ENCODE measurements around the gene RTP5.

The RTP5 gene

DNA sequence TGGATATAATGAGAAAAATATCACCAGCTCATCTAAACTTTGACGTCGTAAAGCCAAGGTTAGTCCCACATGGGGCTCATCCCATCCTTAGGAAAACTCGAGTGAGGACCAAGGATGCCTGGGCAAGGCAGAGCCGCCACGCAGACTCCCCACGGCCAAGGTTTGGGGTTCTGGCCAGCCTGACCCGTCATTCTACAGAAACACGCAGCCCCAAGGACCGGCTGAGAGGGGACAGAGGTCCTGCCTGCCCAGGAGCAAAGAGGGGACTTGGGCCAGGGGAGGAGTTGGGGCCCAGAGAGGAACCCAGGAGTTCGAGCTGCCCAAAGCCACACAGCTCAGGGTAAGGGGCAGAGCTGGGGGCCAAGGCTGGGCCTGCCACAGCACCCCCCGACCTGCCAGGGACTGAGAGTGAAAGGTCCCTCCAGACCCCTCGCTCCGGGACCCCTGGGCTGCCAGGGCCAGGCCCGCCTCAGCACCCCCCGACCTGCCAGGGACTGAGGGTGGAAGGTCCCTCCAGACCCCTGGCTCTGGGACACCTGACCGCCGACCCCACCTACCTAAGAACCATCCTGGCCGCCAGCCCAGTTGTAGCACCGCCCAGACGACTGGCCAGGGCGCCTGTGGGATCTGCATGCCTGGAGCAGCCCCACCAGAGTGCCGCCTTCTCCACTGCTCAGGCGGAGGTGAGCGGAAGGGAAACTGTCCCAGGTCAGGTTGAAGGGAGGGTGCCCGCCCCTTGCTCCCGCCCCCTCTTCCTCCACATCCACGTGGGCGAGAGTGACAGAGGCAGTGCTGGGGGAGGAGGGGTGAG, 11.1 kb upstream of the RTP5 start, which contains the start of gene PDCD1:
TSS of gene PDCD1 (minus strand) at position 689 of the 811 bp plus-strand sequence. CDS start at position 633, 56 bp downstream.
- DNase-seq = no peak

DNA sequence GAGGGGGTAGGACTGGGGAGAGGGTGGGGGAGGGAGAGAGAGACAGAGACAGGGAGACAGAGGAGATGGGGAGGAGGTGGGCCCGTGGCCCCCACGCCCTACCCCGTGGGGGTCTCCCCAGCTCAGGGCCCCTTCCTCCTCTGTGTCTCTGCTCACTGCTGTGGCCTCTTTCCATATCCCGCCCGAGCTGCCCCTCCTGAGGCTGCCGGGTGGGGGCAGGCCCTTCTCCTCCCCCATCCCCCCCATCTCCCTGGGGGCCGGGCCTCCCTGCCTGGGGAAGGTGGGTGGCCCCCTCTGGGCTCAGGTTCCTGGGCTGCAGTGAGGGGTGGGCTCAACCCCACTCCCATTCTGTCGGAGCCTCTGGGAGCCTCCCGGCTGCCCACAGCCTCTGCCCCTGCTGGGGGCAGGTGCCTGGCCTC, 10.5 kb upstream of the RTP5 start:
- DNase-seq = no peak

DNA sequence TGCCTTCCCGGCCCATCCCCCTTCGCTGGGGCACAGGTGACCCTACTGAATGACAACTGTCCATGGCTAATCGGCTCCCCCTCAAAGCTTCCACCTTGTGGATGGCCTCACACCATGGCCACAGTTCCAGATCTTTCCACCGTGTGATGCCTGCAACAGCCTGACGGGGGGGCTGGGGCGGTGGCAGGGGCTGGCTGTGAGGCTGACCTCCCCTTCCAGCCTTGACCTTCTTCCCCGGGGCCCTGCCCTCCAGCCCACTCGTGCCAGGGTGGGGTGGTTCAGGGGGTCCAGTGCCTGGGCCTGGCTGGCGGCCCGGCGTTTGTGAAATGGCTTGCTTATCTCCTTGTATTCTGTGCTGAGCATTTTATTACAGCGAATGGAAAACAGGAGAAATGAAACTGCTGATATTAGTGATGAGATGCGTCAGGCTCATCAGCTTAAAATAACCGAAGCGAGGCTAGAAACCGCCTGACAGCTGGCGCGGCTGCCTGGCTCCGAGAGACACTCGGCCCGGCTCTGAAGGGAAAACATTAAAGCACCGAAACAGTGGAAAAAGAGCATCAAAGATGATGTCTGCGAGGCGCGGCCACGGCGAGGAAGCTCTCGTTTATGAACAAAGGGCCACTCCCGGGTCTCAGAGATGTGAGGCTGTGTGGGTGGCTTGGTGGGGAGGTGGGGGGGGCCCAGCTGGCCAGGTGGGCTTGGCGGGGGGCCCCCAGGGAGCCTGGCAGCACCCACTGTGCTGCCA, 9.9 kb upstream of the RTP5 start:
- no peak for DNase-seq

DNA sequence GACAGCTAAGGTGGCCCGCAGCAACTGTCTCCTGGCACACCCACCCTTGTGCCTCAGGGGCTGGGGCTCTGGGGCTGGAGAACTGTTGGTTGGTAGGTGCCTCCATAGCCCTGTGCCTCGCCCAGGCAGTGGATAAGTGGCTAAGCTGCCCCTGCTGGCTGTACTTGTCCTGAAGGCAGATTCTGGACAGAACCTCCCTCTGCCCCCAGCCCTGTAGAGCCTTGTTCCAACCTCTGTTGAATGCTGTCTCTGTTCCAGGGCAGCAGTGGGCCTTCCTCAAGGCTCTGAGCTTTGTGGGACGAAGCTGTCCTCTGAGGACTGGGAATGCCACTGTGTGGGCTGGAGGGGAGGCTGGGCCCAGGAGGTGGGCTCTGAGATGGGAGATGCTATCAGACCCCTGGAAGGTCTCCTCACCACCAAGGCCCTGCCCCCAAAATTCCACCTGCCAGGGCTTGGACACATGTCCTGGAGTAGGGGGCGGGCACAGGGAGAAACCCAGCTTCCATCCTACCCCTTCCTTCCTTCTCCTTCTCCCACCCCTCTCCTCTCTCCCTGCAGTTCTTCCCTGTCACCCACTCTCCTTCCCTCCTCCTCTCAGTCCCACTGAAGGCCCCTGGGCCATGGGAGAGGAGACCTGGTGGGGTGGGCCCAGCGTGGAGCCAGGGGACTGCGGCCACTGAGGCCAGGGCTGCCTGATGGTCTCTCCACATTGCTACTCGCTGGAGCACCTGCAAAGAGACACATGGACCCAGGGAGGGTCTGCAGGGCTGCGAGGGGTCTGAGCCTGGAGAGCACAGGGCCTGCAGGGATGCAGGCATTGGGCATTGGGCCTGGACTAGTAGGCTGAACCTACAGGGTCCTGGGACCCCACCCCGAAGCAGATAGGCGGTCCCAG, 9.1 kb upstream of the RTP5 start:
- no peak for DNase-seq

DNA sequence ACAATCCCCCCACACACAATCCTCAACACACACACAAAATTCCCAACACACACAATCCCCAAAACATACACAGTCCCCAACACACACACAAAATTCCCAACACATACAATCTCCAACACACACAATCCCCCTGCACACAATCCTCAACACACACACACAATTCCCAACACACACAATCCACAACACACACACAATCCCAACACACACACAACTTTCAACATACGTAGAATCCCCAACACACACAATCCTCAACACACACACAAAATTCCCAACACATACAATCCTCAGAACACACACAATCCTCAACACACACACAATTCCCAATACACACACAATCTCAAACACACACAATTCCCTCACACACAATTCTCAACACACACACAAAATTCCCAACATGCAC, 8.3 kb upstream of the RTP5 start:
- DNase-seq = no peak

DNA sequence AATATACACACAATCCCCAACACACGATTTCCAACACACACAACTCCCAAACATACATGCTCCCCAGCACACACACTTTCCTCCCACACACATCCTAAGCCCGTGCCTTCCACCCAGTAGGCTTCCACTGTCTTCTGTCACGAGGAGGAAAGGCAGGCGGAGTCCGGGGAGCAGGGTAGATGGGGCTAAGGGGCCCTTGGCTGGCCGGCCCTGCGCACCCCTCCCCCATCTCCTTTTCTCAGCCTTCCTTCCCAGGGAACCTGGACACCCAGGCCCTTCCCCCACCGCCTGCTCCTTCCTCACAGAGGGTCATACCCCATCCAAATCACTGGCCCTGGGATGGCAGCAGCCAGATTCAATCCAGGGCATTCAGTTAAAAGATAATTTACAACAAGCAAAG, 7.4 kb upstream of the RTP5 start:
- DNase-seq = no peak

DNA sequence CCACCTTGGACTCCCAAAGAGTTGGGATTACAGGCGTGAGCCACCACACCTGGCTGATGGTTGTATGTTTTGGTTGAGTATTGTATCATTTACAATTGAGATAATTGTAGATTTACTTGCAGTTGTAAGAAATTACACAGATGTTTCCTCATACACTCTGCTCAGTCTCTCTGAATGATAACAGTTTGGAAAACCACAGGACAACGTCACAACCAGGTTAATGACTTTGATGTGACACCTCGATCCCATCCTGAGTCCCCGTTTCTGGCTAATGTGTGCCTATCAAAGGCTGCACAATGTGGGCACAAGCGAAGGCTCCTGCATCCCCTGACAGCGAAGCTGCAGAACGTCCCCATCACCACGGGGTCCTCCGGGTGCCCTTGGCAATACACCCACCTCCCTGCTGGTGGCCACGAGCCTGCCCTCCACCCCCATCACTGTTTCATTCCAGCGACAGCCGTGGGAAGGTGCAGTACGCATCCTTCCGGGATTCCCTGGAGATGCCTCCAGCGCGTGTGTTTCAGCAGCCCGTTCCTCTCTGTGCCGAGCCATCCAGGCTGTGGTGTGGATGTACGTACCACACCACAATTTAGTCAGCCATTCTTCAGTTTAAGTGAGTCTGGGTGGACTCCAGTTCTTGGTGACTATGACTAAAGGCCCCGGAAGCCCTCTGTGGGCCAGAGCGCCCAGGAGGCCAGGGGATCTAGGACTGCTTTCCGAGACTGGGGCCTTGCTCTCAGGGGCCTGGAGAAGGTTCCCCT, 6.6 kb upstream of the RTP5 start:
- no peak for DNase-seq

DNA sequence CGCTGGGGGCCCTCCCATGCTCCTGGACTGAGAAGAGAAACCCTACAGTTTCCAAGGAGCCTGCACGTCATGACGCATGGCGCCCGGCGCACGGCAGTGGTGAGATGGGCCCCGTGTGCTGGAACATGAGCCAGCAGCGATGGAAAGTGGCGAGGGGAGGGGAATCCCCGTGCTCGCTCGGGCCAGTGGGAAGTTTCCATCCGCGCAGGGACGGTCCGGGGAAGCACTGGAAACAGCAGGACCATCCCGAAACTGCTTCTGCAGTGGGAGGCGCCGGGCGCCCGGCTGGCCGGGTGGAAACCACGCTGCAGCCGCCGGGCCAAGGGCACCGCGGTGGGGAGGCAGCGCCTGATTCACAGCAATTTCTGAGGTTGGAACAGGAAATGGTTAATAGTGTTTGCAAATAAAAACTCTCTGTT, 6.0 kb upstream of the RTP5 start:
- no peak for DNase-seq

DNA sequence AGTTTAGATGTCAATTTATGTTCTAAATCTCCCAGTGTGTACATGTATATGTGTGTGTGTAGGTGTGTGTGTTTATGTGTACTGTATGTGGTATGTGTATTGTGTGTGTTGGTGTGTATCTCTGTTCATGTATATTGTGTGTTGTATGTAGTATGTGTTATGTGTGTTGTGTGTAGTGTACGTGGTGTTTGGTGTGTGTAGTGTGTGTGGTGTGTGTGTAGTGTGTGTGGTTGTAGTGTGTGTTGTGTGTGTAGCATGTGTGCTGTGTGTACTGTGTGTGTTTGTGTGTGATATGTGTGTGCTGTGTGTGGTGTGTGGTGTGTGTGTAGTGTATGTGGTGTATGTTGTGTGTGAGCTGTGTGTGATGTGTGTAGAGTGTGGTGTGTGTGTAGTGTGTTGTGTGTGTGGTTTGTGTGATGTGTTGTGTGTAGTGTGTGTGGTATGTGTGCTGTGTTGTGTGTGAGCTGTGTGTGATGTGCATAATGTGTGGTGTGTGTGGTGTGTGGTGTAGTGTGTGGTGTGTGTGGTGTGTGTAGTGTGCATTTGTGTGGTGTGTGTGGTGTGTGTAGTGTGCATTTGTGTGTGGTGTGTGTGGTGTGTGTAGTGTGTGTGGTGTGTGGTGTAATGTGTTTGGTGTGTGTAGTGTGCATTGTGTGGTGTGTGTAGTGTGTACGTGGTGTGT, 5.2 kb upstream of the RTP5 start:
- no peak for DNase-seq

DNA sequence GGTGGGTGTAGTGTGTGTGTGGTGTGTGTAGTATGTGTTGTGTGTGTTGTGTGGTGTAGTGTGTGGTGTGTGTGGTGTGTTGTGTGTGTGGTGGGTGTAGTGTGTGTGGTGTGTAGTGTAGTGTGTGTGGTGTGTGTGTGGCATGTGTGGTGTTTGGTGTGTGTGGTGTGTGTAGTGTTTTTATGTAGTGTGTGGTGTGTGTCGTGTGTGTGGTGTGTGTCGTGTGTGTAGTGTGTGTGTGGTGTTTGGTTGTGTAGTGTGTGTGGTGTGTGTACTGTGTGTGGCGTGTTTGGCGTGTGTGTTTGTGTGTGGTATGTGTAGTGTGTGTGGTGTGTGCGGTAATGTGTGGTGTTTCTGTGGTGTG, 4.7 kb upstream of the RTP5 start:
- DNase-seq = no peak

DNA sequence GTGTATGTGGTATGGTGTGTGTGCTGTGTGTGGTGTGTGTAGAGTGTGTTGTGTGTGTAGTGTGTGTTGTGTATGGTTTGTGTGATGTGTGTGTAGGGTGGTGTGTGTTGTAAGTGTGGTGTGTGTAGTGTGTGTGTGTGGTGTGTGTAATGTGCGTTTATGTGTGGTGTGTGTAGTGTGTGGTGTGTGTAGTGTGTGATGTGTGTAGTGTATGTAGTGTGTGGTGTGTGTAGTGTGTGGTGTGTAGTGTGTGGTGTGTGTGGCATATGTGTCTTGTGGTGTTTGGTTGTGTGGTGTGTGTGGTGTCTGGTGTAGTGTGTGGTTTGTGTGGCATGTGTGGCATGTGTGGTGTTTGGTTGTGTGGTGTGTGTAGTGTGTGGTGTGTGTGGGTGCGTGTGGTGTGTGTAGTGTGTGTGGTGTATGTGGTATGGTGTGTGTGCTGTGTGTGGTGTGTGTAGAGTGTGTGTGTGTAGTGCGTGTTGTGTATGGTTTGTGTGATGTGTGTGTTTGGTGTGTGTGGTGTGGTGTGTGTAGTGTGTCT, 4.0 kb upstream of the RTP5 start:
- no peak for DNase-seq

DNA sequence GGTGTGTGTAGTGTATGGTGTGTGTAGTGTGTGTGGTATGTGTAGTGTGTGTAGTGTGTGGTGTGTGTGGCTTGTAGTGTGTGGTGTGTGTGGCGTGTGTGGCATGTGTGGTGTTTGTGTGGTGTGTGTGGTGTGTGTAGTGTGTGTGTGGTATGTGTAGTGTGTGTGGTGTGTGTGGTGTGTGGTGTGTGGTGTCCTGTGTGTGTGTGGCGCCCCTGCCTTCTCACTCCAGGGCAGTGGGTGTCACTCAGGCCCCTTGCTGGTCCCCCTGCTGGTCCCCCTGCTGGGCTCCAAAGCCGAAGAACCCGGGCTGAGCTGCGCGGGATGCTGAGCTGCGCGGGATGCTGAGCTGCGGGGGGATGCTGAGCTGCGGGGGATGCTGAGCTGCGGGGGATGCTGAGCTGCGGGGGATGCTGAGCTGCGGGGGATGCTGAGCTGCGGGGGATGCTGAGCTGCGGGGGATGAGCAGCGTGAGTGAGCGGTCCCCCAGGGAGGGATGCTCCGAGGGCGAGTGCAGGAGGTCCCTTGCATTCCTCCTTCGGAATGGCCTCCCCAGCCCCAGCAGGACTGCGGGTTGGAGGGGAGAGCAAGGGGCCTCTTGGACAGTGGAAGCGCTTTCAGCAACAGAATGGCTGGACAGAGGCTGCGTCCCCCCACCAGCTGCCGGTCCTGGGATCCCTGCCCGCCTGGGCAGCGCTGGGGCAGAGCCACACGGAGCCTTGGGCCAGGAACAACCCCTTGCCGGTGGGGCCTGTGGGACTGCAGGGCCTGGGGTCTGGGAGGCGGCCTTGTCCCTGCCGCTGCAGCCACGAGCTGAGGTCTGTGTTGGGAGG, 3.4 kb upstream of the RTP5 start:
- DNase-seq = no peak

DNA sequence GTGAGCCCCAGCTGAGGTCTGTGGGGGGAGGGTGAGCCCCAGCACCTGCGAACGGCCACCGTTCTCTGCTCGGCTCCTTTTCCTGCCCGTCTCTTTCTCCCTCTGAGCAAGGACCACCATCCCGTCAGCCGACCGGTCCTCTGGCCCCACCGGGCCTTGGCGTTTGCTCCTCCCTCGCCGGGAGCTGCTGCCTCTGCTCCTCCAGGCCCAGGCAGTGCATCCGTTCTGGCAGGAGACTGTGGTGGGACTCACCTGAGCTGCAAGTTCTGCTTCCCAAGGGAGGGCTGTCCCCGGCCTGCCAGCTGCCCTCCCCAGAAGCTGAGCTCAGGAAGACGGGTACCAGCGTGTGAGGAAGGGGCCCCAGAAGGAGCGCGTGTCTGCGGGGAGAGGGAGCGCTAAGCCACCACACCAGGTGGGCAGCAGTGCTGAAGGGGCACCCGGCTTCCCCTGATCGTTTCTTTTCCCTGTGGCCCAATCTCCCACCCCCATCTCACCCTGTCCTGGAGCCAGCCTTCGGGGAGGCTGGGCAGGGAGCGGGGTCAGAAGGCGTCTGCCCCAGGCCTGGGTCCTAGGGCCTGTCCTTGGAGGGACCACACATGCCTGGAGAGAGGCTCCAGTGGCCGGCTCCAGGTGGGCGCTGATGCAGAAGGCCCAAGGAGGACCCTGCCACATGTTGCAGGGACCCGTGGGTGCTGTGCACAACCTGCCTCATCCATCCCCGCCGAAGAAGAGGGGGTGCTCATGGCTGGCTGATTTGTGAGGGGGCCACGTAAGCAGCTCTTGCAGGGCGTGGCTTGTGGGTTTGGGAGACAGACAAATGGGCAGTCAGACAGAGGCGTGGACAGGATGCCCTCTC, 2.5 kb upstream of the RTP5 start:
- DNase-seq = no peak

DNA sequence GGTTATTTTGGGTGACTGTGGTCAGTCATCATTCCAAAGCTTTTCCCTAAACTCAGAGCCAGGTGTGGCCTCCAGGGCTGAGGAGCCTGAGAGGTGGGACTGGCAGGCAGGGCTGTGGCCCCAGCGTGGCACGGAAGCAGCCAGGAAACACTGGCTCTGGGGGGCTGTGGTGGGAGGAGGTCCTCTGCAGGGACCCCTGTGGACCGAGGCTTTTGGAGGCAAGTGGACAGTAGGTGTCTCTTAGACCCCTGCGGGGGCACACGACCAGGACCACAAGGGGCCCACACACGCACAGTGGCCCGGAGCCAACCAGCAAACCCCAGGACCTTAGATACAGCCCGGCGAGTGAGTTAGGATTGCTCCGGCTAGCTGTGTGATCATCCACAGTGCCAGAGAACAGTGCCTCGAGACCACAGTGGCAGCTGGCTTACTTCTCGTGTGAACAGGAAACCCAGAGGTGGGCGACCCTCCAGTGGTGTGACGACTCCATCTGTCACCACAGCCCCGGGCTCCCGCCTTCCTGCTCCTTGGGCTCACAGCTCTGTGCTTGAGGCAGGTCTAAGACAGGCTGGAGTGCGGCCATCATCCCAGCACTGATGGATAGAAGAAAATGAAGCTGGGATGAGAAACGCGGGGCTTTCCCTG, 1.6 kb upstream of the RTP5 start:
- no peak for DNase-seq

DNA sequence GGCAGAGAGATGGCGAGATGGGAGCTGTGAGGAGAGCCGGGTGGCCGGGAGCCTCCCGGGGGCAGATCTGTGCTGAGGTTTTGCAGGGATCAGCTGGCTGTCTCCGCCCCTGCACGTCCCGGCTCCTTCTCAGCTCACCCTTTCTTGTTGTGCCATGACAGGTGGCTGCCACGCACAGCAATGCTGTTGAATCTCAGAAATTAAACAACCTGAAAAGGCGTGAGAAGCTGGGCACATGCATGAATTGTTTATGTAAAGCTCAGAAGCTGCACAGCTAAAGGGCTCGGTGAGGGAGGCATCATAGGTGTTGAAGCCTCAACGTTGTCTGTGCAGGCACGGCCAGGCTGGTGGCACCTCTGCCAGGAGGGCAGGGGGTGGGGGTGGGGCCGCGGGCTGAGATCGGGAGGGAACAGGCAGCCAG, 858 bp upstream of the RTP5 start:
- DNase-seq = no peak

DNA sequence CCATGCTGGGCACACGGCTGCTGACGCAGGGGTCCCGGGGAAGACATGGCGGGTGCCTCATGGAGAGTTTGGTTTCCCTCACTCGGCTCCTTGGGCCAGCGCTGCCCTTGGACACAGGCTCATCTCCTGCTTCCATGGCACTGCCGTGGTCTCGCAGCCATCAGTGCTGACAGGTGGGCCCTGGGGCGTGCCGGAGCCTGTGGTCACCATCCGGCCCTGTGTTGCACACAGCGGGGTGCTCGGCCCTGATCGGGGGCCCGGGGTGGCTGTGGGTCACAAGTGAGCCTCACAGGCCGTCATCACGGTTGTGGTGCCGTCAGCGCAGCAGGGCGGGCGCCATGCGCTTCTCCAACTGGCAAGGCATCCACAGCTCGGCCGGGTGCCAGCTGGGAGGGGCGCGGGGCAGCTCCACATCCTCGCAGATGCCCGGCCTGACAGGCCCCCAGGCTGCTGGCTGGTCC, 582 bp downstream of the RTP5 start:
- no peak for DNase-seq

DNA sequence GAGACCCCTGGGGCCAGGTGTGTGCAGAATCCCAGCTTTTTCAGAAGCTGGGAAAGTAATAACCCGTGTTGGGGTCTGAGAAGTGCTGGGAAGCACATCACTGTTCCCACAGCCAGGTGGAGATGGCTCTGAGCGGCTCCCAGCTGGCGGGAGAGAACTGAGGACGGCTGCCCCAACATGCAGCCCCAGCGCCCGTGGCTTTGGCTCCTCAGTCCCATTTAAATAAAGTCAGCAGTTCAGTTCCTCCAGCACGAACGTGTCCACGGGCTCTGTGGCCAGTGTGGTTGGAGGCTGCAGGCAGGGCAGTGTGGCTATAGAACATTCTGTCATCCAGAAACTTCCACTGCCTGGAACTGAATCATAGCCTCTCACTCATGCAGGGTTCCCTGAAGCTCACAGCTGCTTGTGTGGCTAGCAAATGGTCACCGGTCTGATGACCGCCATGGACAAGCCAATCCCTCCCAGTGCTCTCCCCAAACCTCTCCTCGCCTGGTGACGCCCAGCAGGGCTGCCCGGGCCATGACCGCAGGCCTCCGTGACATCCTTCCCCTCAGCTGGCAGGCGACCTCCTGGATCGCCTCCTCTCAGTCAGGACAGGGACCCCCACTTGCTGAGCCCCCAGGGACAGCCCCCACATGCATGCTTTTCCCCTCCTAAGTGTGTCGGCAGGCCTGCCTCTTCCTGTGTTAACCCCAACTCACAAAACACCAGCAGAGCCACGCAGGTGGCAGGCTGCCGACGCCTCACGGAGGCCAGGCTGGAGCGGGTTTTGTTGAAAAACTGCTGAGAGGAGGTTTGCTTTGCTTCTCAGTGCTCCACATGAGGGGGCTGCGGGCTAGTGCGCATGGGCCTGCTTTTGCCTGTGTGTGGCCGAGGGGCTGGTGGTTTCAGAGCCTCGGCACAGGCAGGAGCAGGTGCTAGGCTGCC, 1.3 kb downstream of the RTP5 start:
- no peak for DNase-seq

Measured in NCI-H446 treated with DMSO at 0.1 percent for 48 hours (cell line).